HG02840 (cell line): ENCODE results near the gene MYF5.

Source experiments
- ATAC-seq: cut with Tn5 transposase; IDR thresholded peaks from one replicate; pipeline ENCODE4 v1.9.1; 2021; ENCODE audit warnings: mild to moderate bottlenecking, moderate library complexity, moderate number of reproducible peaks; ENCODE audit not compliant: unreplicated experiment, low FRiP score

MYF5 gene

DNA sequence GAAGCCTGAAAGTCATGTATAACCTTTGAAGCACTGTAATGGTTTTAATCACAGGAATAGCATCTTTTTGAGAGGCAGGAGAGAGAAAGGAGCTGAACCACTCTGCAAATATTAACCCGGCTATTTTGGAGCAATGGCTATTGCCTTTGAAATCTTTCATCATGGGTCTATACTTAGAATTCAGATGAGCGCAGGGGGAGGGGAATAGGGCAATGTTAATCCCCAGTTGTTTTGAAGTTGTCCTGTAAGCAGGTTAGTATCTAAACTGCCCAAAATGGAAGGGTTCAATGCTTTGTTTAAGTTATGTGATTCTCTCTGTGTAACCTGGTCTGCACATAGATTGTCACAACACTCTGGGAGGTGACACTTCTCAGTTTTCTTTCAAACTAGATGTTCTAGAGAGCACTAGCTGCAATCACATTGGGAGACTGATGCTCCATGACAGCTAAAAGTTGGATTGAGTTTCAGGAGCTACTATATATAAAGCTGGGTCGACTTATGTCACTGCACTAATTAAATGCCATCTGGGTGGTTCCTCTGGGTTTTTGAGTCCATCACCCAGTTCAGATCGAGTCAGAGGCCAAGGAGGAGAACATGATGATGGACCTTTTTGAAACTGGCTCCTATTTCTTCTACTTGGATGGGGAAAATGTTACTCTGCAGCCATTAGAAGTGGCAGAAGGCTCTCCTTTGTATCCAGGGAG, 9.4 kb upstream of the MYF5 start, which contains the start of gene MYF6:
TSS of gene MYF6 (plus strand) at position 509 of the 704 bp plus-strand sequence. CDS start at position 595, 86 bp downstream.
- ATAC-seq, result no peak

DNA sequence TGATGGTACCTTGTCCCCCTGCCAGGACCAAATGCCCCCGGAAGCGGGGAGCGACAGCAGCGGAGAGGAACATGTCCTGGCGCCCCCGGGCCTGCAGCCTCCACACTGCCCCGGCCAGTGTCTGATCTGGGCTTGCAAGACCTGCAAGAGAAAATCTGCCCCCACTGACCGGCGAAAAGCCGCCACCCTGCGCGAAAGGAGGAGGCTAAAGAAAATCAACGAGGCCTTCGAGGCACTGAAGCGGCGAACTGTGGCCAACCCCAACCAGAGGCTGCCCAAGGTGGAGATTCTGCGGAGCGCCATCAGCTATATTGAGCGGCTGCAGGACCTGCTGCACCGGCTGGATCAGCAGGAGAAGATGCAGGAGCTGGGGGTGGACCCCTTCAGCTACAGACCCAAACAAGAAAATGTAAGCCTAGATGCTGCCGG, 8.9 kb upstream of the MYF5 start:
- ATAC-seq, result no peak

DNA sequence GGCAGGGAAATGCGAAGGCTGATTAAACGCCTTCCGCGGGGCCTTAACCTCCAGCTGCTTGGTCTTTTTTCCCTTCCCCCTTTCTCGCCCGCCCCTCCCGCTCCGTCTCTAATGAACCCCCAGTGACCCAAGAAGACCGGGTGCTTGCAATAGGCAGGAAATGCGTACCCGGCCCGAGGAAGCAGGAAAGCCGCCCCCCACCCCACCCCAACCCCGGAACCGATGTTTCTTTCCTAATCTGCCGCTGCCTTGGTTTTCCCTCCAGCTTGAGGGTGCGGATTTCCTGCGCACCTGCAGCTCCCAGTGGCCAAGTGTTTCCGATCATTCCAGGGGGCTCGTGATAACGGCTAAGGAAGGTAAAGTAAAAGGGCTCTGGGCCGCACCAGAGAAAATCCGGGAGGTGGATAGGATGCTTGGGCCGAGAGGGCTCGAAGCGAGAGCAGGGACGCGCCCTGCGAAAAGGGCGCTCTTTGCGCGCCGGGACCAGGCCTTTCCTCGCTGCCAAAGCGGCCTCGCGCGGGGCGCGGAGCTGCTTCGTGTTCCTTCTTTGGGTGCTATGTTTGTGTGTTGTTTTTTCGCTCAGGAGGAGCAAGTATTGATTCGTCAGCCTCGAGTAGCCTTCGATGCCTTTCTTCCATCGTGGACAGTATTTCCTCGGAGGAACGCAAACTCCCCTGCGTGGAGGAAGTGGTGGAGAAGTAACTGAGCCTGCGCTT, 8.3 kb upstream of the MYF5 start:
- no peak for ATAC-seq

DNA sequence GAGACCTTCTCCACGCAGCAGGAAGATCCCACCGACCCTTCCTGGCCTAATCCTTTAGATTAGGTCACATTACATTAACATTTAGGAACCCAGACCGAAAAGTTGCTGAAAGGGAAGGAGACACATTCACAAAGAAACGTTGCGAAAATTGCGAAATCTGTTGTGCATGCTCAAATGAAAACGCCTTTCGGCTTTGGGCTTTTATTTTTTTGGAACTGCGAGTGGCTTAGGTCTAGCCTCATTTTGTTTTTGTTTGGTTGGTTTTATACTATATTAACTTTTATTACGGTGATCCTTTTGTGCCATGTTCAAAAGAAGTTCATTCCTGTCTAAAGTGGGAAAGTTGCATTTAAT, 7.8 kb upstream of the MYF5 start:
- ATAC-seq, result no peak

- no peak for ATAC-seq
Measured at GRCh38 chr12:80709811-80710726, 6.6 kb upstream of the MYF5 start.

DNA sequence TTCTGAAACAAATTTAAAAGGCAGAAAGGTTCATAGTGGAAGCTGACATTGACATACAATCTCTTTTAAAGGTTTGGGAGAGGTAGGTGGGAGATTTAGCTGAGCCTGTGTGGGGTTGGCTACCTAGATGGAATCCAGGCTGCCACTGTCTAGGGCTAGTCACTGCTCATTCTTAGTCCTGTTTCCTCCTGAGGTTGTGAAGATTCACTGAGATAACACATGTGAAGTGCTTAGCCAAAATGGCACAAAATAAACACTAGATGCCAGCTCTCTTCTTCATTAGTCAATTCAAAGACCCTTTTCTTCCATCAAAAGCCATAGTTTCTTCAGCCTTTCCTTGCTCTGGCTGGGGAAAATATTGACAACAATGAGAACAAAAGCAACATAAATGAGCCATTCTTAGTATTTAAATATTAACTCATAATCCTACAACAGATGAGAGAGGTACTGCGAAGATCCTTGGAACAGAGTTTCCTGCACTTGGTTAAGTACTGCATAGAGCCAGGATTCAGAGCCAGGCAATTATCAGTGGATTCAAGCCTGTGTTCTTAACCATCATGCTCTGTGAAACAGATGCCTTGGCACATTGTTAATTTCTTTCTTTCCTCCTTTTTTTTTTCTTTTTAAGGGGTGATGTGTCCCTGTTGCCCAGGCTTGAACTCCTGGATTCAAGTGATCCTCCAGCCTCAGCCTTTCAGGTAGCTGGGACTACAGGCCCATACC, 5.8 kb upstream of the MYF5 start:
- ATAC-seq, result no peak

- no peak for ATAC-seq
Measured at GRCh38 chr12:80711866-80712265, 4.8 kb upstream of the MYF5 start.

DNA sequence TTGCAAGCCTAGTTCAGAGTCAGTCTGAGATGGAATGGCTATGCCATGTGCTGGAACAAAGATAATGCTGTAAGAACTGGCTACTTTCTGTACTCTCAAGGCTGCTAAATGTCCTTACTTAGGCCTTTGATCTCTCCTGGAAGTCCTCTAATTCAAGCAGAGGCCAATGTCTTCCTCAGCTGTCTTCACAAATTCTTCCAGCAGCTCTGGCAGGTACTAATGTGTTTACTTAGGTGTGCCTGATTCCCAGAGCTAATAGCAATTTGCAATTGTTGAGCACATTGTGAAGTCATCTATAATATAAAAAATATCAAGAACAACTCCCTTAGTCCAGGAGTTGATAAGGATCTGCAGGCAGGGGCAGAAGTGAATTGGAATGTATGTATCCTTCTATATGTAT, 3.8 kb upstream of the MYF5 start:
- no peak for ATAC-seq

DNA sequence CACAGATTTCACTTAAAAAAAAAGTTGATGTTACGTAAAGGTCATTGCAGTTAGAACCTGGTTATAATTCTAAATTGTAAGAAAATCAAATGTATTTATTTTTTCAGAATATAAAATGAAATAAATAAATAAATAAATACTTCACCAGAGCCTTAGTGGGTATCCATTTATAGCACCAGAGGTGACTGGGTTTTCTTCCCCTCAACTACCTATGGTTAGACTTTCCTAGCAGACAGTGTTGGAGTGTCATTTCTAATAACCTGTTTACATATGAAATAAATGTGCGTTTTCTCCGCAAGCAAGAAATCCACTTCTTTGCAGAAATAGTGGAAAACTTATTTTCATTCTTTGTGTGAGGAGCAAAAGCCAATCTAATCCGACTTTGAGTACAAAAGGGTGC, 3.3 kb upstream of the MYF5 start:
- ATAC-seq, result no peak

GRCh38 chr12:80714055-80714454, 2.7 kb upstream of the MYF5 start:
- no peak for ATAC-seq

DNA sequence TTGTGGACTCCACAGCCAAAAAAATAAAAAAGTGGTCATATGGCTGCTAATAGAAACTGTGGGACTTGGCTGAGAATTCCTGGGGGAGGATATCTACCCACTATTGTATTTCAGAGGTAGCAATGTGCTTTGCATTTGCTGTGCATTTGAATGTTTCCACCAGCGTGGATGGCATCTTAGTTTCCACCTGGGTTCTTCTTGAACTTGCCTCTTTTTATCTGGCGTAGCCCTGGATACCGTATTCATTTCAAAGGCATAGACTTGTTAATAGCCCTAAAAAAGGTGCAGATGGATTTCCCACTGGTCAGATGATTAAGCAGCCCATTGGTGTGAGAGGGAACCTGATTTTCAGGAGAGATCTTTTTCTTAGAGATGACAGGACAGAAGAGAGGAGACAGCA, 1.9 kb upstream of the MYF5 start:
- ATAC-seq, result no peak

- no peak for ATAC-seq
Measured at GRCh38 chr12:80715713-80716249, 931 bp upstream of the MYF5 start.

- no peak for ATAC-seq
Measured at GRCh38 chr12:80717856-80718255, 1.1 kb downstream of the MYF5 start.

DNA sequence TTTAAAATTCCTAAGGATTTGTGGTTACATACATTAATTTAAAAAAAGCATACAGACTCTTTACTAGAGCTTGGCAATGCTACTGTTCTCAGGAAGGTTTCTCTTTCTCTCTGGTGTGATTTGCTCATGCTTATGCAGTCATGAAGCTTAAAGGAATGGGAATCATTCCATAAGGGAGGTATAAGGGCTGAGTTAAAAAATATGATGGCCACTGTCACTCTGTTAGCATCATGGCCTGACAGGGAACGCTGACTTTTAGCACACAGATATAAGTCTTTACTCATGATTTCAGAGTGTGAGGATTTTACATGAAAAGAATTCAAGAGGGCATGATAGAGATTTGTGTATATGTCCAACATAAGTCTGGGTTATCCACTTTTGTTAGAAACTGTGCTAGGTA, 3.8 kb downstream of the MYF5 start:
- ATAC-seq, result no peak

DNA sequence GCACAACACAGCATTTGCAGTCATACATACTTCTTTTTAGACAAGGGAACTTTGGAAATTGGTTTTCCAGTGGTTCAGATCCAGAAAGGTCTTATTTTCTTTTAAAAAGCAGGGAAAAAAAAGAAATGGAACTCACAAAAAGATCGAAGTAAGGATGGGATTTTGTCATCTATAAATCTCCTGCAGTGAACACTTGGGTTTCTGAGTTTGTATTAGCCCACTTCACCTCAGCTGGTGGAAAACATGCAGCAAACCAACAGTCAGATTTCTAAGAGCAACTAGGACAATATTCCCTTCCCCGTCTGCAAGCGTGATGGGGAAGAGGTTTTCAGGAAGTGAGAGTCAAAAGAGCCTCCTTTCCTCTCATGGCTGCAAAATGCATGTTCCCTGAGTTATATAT, 4.6 kb downstream of the MYF5 start:
- ATAC-seq, result no peak

DNA sequence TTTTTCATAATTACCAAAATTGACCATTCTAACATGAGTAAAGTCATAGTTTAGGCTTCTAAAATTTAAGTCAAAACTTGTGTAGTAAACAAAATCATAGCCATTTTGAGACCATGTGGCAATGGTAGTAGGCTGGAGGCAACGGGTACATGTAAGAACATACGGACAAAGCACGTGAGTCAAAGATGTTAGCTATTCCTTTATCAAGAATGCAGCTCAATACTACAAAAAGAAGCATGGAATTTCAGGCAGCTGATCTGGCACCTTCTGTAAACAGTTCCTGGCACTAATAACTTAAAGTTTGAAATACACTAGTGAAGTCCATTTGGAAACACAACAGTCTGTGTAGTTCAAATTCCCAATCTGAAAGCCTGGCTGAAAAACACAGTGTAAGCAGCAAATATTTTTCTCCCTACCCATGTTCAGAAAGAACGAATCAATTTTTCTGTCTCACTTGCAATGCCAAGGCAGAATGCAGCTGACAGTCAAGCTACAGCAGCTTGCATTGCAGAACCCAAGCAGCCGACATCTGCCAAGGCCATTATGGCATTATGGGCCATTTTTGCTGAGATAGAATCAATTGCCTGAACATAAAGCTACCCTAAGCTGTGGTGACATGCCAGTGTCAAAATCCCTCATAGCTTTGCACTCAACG, 29.3 kb downstream of the MYF5 start:
- ATAC-seq, result no peak

GRCh38 chr12:80747800-80748199, 31.1 kb downstream of the MYF5 start:
- ATAC-seq, result no peak

GRCh38 chr12:80749456-80749855, 32.7 kb downstream of the MYF5 start:
- ATAC-seq, result no peak

DNA sequence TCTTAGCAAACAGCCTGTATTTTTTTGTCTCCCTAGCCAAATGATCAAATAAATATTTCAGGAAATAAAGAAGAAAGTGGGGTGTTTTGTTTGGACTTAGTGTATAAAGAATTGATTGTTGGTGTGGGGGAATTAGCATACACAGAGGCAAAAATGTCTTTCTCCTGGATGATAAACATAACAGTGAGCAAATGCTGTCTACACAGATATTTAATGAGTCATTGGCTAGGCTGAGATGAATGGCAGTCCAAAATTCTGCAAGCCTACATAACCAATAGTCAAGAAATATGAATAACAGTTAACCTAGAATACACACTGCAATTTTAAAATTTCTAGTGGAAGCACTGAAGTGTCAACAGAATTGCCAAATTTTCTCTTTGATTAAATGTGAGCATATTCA, 35.8 kb downstream of the MYF5 start:
- no peak for ATAC-seq

DNA sequence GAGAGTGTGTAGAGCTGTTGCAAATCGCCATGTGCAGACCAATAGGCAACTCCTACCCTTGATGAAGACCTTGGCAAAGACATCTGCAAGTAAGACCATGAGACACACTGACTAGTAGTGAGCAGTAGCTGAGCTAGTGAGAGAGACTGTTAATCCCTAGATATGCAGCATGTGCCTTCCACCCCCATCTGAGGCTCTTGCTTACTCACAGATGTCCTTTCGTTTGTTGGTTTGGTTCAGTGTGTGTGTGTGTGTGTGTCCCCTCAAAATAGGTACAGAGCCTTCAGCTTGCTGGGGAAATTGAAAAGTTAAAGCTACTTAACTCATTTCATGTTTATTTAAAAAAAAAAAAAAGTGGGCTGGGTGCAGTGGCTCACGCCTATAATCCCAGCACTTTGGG, 37.6 kb downstream of the MYF5 start:
- ATAC-seq, result no peak
